ENCODE results near the gene METTL15. TPM values are rescaled to one million over a fixed set of nuclear protein-coding genes. Genes with fewer than 3 reads are reported as not detected.

The METTL15 gene
- total RNA-seq, 1 donor from 2014 or later = 16.7 TPM

DNA sequence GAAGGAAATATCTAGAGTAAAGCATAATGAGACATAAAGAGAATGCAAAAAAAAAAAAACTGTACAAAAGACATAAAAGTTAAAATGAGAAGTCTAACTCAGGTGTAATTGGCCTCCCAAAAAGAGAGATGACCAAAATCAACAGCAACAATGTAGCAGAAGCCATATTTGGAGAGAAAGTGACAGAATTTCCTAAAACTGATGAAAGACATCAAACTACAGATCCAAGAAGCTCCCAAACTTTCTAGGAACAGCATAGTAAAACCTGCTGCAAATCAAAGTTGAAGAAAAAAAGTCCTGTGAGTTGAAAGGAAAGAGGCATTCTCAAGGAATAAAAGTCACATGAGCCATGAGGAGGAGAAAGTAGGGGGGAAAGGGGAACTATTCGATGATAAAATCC, 231.3 kb downstream of the METTL15 start:
- H3K27ac Mint-ChIP-seq = no peak overlapping the region
- H3K9me3 Mint-ChIP-seq (ENCODE audit: low read depth) = peaks cover 26% of the 10 kb centered on the region
- no peak overlapping the region for H3K4me3 Mint-ChIP-seq (ENCODE audit: low read depth)
- H3K36me3 Mint-ChIP-seq (ENCODE audit: insufficient read depth) = peaks cover 8% of the 10 kb centered on the region
- TF ChIP-seq, protein P1, sequence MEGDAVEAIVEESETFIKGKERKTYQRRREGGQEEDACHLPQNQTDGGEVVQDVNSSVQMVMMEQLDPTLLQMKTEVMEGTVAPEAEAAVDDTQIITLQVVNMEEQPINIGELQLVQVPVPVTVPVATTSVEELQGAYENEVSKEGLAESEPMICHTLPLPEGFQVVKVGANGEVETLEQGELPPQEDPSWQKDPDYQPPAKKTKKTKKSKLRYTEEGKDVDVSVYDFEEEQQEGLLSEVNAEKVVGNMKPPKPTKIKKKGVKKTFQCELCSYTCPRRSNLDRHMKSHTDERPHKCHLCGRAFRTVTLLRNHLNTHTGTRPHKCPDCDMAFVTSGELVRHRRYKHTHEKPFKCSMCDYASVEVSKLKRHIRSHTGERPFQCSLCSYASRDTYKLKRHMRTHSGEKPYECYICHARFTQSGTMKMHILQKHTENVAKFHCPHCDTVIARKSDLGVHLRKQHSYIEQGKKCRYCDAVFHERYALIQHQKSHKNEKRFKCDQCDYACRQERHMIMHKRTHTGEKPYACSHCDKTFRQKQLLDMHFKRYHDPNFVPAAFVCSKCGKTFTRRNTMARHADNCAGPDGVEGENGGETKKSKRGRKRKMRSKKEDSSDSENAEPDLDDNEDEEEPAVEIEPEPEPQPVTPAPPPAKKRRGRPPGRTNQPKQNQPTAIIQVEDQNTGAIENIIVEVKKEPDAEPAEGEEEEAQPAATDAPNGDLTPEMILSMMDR (IDR thresholded peaks at IDR 0.05; ENCODE audit: unreplicated experiment) = no peak
- H3K4me1 Mint-ChIP-seq (ENCODE audit: low read depth) = peaks cover 10% of the 10 kb centered on the region
- DNase-seq (ENCODE audit: low spot score, unreplicated experiment) = no peak
- no peaks in the 10 kb centered on the region for H3K27me3 Mint-ChIP-seq

DNA sequence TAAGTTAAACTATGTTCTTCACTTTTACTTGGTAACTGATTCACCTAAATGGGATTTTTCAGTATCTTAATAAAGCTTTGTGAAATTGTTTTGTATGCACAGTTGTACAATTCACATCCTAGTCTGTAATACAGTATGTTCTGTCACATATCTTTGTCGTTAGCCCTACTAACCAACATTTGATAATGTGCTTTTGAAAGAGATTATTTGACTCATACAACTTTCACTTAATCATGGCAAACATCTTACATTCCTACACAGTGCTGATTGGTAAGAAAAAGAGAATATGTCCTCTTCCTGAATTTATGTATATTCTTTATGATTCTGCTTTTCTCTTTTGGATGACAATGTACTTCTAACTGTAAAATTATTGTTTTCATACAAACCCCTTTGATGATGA, 234.5 kb downstream of the METTL15 start:
- H3K4me1 Mint-ChIP-seq (ENCODE audit: low read depth) = peaks cover 10% of the 10 kb centered on the region
- no peaks in the 10 kb centered on the region for H3K27me3 Mint-ChIP-seq
- H3K4me3 Mint-ChIP-seq (ENCODE audit: low read depth) = no peak overlapping the region
- DNase-seq (ENCODE audit: low spot score, unreplicated experiment) = no peak
- H3K9me3 Mint-ChIP-seq (ENCODE audit: low read depth) = peaks cover 26% of the 10 kb centered on the region
- H3K27ac Mint-ChIP-seq = peak overlapping the region; percentile 50
- TF ChIP-seq, protein P1 (IDR thresholded peaks at IDR 0.05; ENCODE audit: unreplicated experiment) = no peak
- peaks cover 8% of the 10 kb centered on the region for H3K36me3 Mint-ChIP-seq (ENCODE audit: insufficient read depth)

DNA sequence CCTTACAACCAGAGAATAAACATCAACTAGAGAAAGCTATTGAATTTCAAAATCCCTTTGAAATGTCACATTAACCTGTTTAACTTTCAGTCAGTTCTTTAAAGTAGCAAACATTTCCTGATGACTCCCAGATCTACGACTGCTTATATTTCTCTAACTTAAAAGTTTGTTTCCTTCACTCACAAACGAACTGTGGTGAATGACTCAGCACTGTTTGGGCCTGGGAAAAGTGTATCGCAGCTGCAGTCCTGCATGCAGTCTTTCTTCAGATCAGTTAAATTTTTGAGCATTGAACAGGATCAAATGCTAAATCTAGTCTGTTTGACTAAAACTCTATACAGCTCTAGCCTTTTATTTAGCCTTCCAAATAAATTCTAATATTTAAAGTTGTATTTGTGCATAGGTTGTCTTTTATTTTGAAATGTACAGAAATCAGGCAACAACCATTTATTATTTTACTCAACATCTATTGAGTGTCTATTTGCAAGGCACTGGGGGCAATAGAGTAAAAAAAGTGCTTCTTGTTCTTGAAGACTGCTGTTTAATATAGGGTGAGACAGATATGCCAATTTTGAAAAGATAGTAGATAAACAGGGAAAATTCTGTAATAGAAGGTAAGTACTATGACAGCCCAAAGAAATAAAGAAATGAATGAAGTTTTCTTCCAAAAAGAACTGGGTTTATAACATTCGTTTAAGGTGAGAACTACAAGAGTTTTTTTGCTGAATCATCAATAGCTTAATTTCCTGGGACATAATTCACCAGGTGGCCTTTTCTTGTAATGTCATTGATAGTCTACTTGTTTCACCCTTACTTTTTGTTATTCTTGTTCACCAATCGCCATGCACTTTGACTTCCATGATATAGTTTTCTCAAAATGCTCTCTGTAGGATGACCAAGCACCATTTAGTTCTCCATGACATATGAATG, 235.4 kb downstream of the METTL15 start:
- peak overlapping the region; percentile 46 for H3K27ac Mint-ChIP-seq
- peaks cover 20% of the 10 kb centered on the region for H3K9me3 Mint-ChIP-seq (ENCODE audit: low read depth)
- peaks cover 8% of the 10 kb centered on the region for H3K36me3 Mint-ChIP-seq (ENCODE audit: insufficient read depth)
- H3K4me1 Mint-ChIP-seq (ENCODE audit: low read depth) = peaks cover 10% of the 10 kb centered on the region
- no peaks in the 10 kb centered on the region for H3K27me3 Mint-ChIP-seq
- TF ChIP-seq, protein P1 (IDR thresholded peaks at IDR 0.05; ENCODE audit: unreplicated experiment) = no peak
- no peak overlapping the region for H3K4me3 Mint-ChIP-seq (ENCODE audit: low read depth)
- no peak for DNase-seq (ENCODE audit: low spot score, unreplicated experiment)

DNA sequence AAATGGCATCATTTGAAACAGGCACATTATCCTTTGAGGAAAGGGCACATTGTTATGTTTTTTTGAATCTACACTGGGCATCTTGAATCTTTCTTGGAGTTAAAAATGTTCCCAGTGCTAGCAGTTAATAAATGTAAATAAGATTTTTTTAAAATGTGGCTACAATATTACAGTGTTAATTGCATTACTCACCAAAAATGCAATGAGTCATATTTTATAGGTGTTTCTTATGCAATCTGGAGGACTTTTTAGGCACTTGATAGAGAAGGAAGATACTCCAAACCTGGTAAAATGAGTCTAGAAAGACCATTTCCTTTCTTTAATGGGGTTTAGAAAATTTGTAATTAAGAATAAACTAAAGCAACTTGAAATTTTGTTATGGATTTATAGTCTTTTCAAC, 238.0 kb downstream of the METTL15 start:
- Mint-ChIP-seq H3K27ac (no peak overlapping the region), H3K36me3 (ENCODE audit: insufficient read depth) (no peaks in the 10 kb centered on the region), H3K9me3 (ENCODE audit: low read depth) (peaks cover 3% of the 10 kb centered on the region), H3K4me3 (ENCODE audit: low read depth) (no peak overlapping the region), H3K27me3 (no peaks in the 10 kb centered on the region), H3K4me1 (ENCODE audit: low read depth) (peaks cover 10% of the 10 kb centered on the region)
- DNase-seq (ENCODE audit: low spot score, unreplicated experiment) = no peak
- TF ChIP-seq, protein P1 (IDR thresholded peaks at IDR 0.05; ENCODE audit: unreplicated experiment) = no peak

DNA sequence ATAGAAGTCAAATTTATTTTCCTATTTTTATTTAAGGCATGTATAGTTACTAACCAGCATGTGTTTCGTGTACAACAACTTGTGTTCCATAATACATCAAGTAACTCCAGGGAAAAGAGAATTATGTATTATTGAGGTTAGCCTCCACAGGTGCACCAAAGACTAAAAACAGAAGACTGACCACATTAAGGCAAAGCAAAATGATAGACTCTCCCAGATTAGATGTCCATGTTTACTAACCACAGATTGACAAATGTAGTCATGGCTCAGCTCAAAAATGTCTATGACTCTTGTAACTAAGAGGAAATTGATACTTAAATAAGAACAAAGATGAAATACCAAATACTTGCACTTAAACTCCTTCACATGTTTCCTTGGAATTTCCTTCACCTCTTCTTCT, 238.5 kb downstream of the METTL15 start:
- TF ChIP-seq, protein P1 (IDR thresholded peaks at IDR 0.05; ENCODE audit: unreplicated experiment) = no peak
- no peak for DNase-seq (ENCODE audit: low spot score, unreplicated experiment)
- Mint-ChIP-seq H3K4me3 (ENCODE audit: low read depth) (no peak overlapping the region), H3K4me1 (ENCODE audit: low read depth) (peaks cover 10% of the 10 kb centered on the region), H3K27me3 (no peaks in the 10 kb centered on the region), H3K9me3 (ENCODE audit: low read depth) (peaks cover 2% of the 10 kb centered on the region), H3K27ac (no peak overlapping the region), H3K36me3 (ENCODE audit: insufficient read depth) (no peaks in the 10 kb centered on the region)
